VCaP (cell line): Measurements from ENCODE around the gene TEX53.

Source experiments
- H3K27ac ChIP-seq: fragments of 450-650 bp; 2 replicates; pipeline ENCODE4 v1.5.1; 2017
- TF ChIP-seq, protein P1 (sequence below): fragments of 450-650 bp; conservative IDR thresholded peaks from 2 replicates; pipeline ENCODE4 v1.5.1; 2017; ENCODE audit warnings: mild to moderate bottlenecking, moderate library complexity

TEX53 gene

DNA sequence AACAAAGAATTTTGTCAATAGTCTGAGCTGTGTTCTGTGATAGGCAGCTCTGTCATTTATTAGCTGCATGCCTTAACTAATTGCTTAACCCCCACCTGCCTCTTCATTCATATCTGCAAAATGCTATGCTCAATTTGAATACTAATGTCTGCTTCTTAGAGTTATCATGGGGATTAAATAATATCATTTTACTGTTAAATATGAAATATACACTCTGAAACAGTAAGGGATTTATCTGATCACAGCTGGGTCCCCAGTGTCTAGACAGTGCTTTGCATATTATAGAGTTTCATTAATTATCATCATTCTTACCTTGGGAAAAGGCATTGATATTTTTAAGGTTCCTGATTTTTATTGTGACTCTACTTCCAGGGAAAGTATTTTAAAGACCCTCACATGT lies 12.4 kb upstream of the TEX53 start:
- H3K27ac ChIP-seq: no peak overlapping the region
- TF ChIP-seq, protein P1, sequence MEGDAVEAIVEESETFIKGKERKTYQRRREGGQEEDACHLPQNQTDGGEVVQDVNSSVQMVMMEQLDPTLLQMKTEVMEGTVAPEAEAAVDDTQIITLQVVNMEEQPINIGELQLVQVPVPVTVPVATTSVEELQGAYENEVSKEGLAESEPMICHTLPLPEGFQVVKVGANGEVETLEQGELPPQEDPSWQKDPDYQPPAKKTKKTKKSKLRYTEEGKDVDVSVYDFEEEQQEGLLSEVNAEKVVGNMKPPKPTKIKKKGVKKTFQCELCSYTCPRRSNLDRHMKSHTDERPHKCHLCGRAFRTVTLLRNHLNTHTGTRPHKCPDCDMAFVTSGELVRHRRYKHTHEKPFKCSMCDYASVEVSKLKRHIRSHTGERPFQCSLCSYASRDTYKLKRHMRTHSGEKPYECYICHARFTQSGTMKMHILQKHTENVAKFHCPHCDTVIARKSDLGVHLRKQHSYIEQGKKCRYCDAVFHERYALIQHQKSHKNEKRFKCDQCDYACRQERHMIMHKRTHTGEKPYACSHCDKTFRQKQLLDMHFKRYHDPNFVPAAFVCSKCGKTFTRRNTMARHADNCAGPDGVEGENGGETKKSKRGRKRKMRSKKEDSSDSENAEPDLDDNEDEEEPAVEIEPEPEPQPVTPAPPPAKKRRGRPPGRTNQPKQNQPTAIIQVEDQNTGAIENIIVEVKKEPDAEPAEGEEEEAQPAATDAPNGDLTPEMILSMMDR: no peak

DNA sequence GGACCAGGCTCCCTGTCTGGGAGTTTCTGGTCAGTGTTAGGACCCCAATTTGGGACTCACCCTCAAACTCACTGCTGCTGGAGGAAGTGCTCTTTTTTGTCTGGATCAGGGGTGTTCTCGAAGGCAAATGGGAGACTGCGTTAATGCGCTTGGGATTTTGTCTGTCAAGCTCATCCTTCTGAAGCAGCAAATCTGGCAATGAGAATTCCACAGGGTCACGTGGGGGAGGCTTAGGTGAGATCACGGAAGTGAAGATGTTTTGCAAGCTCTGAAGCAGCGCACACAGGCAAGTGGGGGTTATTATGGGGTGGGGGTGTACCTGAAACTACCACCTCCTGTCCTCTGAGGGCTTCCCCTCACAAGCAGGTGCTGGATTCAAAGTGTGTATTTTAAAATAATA lies 10.5 kb upstream of the TEX53 start:
- no peak overlapping the region for H3K27ac ChIP-seq
- TF ChIP-seq, protein P1: no peak

DNA sequence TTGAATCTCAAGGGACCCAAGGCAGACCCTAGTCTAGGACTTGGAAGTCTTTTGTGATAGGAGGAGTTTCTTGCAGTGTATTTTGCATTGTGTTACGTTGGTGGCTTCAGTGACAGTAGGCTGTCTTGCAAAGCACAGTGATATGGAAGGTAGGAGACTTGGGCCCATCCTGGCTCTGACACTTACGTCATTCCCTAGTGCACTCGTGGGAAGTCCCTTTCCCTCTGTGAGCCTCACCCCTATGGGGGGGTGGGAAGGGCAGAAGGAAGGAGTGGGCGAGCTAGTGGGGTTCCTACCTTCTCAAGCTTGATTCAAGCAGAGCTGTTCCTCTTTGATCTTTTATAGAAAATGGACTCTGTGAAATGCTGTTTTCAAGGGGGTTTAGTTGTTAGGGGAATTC lies 9.2 kb upstream of the TEX53 start:
- no peak overlapping the region for H3K27ac ChIP-seq
- TF ChIP-seq, protein P1: no peak

DNA sequence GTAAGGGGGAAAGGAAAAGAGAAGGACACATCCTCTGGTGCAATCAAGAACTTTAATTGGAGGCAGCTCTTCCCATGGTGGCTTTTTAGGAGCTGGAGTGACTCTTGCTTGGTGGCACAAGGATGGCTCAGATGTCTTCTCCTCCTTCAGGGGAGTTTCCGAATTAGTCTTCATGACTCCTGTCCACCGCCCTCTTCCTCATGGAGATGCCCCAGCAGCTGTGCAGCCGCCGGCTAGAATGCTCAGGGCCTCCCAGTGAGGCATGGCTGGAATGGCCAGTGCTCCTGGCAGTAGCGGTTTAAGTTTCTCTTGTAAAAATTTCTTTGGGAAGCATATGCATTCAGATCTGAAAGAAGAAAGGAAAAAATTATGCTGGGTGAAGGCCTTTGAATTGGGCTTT lies 8.8 kb upstream of the TEX53 start:
- H3K27ac ChIP-seq: no peak overlapping the region
- TF ChIP-seq, protein P1: no peak

DNA sequence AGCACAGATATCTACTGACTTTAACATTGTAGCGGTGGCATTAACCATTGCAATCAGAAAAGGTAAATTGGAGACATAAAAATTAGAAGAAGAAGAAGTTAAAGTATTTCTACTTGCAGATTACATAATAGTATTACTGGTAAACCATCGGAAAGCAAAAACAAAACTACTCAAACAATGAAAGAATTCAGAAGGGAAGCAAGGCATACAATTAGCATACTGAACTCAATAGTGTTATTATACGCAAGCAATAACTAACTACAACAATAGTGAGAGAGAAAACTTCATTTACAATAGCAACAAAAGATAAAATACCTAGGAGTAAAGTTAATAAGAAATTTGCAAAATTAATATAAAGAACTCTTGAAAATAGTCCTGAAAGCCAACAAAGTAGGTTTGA lies 6.6 kb upstream of the TEX53 start:
- TF ChIP-seq, protein P1: no peak
- no peak overlapping the region for H3K27ac ChIP-seq

DNA sequence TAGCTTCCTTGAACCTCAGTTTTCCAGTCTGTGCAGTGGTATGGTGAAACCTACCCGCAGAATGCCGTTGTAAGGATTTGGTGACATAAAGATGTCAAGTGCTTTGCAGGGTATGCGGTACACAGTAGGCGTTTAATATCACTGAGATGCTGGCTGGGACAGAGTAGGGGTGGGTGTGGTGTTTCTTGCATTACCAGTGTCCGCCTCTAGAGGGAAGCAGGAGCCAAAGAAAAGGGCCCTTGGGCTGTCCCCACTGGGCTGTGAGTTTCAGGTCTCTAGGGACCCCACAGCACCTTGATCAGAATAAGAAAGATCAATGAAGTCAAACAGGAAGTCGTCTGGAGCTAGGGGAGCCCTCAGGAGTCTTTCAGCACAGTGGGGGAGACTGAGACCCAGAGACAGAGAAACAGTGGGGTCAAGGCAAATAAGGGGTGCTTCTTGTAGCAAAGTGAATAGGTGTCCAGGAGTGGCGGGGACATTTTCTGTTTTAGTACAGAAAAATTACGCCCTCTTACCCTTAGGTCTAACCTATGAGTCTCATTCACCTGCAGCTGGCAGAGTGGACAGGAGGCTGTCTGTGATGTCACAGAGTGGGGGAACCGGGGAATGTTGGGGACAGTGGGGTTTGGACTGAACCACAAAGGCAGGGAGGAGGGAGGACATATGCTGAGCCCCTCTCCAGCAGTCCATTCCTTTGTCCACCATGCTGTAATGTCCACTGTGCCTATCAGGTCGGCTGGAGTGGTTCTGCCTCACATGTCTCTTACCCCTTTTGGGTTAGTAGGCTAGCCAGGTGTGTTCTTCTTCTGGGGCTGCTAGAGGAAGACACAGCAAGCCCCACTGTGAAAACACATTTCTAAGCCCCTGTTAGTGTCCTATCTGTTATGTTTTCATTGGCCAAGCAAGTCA lies 4.7 kb upstream of the TEX53 start:
- no peak overlapping the region for H3K27ac ChIP-seq
- TF ChIP-seq, protein P1: peak; percentile 88

DNA sequence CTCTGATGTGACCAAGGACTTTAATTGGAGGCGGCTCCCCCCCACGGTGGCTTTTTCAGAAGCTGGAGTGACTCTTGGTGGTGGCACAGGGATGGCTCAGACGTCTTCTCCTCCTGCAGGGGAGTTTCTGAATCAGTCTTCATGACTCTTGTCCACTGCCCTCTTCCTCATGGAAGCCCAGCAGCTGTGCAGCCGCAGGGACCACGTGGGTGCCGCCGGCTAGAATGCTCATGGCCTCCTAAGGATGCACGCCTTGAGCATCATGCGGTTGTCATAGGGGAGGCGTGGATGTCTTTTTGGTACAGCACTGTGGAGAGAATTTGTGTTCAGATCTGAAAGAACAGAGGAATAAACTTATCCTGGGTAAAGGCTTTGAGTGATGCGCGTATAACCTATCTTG lies 1.3 kb downstream of the TEX53 start:
- TF ChIP-seq, protein P1: no peak
- no peak overlapping the region for H3K27ac ChIP-seq
